ENCODE data around the gene SESN2. TPM values are rescaled to one million over a fixed set of nuclear protein-coding genes. Genes with fewer than 3 reads are reported as not detected.

Gene SESN2
- total RNA-seq, 1 donor from 2014 or later = 8.6 TPM

DNA sequence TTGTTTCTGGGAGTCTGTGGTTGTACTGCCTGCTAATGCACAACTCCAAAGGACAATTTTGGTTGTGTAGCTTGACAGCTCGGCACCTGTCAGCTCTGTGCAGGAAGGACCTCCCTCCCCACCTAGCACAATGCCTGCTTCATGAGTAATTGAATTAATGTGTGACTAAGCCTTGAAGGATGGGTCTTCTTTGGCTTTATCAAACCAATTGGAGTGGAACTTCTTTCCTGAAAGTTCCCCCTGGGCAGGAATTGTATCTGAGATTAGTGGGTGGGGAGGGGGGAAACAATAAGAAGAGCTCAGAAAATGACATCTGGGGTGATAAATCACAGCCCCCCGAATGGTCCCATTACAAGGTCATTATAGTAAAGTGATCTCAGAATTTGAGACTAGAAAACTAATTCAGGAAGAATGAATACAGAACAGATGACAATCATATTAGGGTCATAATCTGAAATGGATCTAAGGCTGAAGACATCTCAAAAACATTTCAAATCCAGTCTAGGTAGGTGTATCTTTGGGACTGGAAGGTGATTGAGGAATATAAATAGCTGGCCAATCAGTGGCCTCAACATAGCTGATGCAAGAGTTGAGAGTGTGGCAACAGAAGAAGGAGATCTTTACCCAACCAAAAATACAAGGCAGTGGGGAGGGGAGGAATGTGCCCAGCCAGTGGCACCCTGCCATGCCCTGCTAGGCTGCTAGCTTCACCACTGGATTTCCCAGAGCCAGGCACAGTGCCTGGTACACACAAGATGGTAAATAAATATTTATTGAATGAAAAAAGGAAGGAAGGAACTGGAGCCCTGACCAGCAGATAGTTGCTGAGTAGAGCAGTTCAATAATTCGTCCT lies 10.1 kb upstream of the SESN2 start:
- no peak for DNase-seq (ENCODE audit: low read depth, low spot score)

DNA sequence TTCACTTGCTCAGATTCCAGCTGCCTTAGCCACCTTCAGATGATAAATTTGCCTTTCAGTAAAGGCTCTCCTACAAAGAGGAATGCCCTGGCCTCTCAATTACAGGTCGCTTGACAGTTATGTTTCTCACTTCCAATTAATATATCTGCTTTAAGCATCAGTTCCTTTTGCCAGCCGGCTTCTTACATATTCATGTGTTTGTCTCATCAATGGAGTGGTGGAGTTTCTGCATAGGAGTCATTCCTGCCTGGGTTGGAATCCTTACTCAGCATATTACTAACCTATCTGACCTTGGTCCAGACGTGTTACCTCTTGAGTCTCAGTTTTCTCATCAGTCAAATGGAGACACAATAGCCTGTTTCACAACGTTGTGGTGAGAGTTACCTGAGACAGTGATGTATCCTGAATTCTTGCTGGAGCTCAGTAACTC lies 9.4 kb upstream of the SESN2 start:
- no peak for DNase-seq (ENCODE audit: low read depth, low spot score)

DNA sequence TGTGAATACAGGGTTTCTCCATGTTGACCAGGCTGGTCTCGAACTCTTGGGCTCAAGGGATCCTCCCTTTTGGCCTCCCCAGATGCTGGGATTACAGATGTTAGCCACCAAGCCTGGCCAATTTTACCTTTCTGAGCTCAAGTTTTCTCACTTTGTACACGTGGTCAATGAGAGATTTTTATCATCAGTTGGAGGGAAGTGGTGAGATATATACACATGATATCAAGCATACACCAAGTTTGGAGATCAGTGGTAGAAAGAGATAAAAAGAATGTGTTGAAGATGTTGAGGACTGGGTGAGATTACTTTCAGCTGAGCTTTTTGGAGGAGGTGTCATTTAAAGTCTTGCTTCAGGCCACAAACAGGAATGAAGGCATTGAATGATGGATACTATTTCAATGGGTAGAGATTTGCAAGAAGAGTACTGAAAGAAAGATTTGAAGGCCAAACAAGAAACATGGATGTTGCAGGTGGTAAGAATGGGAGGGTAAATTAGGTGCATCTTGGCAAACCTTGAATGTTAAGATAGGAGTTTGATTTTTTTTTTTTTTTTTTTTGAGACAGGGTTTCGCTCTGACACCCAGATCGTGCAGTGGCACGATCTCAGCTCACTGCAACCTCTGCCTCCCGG lies 3.0 kb upstream of the SESN2 start:
- no peak for DNase-seq (ENCODE audit: low read depth, low spot score)

GRCh38 chr1:28257736-28258135 lies 1.6 kb upstream of the SESN2 start:
- DNase-seq (ENCODE audit: low read depth, low spot score) = no peak

- DNase-seq (ENCODE audit: low read depth, low spot score) = no peak
Observed at GRCh38 chr1:28258628-28259251, 578 bp upstream of the SESN2 start.

DNA sequence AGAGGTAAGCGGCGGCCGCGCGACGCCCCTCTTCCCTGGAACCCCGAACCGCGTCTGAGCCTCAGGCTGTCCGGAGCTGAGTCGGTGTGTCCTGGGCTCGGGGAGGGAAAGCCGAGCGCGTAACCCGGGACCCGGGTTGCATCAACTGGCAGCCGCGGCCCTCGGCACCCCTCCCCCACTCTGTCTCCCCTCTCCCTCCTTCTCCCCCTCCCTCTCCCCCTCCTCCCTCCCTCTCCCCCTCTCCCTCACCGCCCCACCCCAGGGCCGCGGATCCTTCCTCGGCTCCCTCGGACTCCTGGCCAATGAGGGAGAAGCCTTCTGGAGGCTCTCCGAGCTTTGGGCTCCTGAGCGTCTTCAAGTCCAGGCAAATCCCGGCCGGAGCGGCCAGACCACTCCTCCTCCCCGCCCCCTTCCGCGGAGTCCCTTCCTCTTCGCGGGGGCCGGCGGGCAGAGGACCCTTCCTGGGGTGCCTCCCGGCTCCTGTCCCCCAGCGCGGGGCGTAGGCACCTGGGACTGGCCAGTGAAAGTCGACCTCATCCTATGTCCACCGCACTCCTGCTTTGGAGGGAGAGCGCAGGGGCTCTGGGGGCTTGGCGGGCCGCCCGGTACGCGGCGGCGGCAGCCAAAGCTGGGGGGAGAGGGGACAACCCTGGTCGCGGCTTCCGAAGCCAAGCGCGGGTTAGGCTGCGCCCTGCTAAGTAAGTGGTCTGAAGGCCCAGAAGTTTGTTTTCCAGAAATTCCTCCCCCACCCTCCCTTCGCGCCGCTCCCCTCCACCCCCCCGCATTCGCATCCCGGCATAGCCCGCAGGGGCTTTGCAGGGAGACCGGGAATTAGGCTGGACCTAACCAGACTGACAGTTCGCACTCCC lies 850 bp downstream of the SESN2 start:
- DNase-seq (ENCODE audit: low read depth, low spot score) = peak; percentile 57

DNA sequence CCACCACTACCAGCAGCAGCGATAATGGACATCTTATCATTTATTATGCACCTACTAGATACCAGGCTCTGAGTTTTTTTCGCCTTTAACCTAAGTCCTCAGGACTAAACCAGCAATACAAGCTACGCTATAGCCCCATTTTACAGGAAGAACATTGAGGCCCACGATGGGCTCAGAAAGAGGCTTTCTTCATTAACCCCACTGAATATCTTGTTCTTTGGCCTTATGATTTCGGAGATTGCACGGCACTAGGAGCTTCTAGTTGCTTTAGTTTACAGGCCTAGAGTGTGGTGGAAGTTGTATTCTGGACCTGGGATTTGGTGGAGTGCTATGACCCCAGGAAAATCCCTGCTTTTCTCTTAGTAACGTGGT lies 1.5 kb downstream of the SESN2 start:
- DNase-seq (ENCODE audit: low read depth, low spot score) = no peak

DNA sequence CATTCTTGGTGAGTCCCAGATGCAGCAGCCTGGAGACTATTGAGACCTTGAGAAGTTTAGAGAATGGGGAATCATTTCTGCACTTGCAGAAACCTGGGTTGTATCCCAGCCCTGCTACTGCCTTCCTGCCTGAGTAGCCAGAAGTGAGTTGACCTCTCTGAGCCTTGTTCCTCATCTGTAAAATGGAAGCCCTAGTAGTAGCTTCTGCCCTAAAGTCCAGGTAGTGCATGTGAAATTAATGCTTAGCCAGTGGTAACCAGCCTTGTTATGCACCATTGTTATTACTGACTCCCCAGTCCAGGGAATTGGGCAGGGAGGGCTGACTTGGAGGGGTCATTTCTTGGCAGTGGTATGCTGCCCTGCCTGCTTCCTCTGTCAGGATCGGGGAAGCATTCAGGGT lies 5.6 kb downstream of the SESN2 start:
- DNase-seq (ENCODE audit: low read depth, low spot score) = no peak

DNA sequence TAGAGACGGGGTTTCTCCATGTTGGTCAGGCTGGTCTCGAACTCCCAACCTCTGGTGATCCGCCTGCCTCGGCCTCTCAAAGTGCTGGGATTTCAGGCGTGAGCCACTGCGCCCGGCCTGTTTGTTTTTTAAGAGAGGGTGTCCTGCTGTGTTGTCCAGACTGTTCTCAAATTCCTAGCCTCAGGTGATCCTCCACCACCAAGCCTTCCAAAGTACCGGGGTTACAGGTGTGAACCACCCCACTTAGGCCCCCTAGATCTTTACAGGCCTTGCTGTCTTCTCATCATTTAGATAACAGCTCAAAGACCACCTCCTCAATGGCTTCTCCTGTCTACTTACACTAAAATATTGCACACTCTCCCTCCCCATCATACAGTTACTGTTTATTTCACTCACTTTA lies 6.3 kb downstream of the SESN2 start:
- DNase-seq (ENCODE audit: low read depth, low spot score) = no peak

DNA sequence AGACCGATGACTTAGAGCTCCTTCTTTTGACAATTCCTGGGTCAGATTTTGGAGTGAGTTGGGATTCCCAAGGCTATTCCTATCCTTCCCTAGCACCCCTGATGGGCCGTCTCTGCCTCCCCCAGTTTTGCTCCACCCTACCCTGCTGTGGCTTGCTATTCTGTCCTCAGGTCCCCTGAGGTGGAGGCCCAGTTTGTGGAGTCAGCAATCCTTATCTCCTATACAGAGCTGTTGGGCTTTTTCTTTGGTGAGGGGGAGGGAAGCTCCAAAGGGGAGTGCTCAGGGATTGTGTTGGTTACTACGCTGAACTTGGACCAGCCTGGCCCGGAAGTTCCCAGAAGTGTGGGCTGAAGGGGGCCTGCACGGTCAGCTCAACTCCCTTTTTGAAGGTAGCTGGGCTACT lies 7.6 kb downstream of the SESN2 start:
- DNase-seq (ENCODE audit: low read depth, low spot score) = no peak

- DNase-seq (ENCODE audit: low read depth, low spot score) = no peak
Observed at GRCh38 chr1:28267633-28268032, 8.3 kb downstream of the SESN2 start.

DNA sequence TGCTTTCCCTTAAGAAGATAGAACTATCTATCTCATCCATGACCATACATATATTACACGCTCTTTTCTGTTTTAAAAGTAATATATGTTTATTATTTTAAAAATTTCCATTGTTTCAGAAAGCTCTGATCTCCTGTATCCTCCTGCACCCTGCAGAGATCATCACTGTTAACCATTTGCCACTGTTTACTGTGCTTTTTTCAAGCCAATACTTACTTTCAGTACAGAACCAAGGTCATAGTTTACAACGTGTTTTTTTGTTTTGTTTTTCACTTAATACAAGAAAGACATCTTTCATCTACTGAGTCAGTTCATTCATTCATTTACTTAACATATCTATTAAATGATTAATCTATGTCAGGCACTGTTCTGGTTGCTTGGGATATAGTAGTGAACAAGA lies 10.2 kb downstream of the SESN2 start:
- DNase-seq (ENCODE audit: low read depth, low spot score) = no peak

DNA sequence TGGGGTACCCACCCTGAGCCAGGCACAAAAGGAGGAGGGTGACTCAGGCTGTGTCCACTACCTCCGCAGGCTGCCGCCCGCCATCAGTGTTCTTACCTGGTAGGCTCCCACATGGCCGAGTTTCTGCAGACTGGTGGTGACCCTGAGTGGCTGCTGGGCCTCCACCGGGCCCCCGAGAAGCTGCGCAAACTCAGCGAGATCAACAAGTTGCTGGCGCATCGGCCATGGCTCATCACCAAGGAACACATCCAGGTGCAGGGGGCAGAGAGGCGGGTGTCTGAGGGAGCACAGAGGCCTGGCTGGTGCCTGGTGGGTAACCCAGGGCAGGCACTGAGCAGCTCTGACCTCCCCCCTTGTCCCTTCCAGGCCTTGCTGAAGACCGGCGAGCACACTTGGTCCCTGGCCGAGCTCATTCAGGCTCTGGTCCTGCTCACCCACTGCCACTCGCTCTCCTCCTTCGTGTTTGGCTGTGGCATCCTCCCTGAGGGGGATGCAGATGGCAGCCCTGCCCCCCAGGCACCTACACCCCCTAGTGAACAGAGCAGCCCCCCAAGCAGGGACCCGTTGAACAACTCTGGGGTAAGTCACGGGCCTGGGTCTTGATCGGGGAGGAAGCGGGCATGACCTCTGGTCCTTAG lies 13.0 kb downstream of the SESN2 start:
- no peak for DNase-seq (ENCODE audit: low read depth, low spot score)

GRCh38 chr1:28273216-28273860 lies 14.0 kb downstream of the SESN2 start:
- no peak for DNase-seq (ENCODE audit: low read depth, low spot score)

DNA sequence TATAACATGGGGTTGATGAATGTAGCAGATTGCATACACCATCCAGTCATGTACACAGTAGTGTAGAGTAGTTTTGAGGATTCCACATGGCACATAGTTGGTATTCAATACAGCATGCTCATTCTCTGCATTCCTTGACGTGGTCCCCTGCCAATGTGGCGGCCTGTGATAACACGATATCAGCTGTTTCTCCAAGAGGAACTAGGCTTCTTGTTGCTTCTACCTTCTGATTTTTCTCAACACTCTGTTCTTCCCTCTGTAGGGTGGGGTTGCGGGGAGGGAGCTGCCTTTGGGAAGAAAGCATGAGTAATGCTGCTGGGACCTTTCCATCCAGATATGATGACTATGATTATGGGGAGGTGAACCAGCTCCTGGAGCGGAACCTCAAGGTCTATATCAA lies 19.4 kb downstream of the SESN2 start:
- no peak for DNase-seq (ENCODE audit: low read depth, low spot score)

DNA sequence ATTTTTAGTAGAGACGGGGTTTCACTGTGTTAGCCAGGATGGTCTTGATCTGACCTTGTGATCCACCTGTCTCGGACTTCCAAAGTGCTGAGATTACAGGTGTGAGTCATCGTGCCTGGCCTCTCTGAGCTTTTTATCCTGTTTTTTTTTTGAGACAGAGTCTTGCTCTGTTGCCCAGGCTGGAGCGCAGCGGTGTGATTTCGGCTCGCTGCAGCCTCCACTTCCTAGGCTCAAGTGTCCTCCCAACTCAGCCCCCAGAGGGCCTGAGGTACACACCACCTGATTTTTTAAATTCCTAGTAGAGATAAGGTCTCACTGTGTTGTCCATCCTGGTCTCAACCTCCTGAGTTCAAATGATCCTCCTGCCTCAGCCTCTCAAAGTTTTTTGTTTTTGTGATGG lies 20.4 kb downstream of the SESN2 start:
- no peak for DNase-seq (ENCODE audit: low read depth, low spot score)

DNA sequence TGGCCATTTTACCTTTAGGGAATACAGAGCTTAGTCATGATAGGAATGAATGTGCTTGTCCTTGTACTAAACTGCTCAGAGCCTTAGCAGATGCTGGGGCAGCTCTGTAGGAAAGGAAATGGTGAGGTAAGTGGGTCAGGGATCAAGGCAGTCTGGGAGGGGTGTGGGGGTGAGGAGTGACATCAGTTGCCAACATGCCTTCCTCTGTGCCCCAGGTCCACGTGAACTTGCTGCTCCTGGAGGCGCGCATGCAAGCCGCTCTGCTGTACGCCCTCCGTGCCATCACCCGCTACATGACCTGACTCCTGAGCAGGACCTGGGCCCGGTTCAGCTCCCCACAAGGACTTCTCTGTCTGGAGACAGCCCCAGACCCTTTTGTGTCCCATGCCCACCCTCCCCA lies 21.2 kb downstream of the SESN2 start:
- DNase-seq (ENCODE audit: low read depth, low spot score) = no peak

GRCh38 chr1:28280977-28281381 lies 21.7 kb downstream of the SESN2 start:
- no peak for DNase-seq (ENCODE audit: low read depth, low spot score)

- DNase-seq (ENCODE audit: low read depth, low spot score) = no peak
Observed at GRCh38 chr1:28281608-28282425, 22.5 kb downstream of the SESN2 start.

Data from pulmonary artery endothelial cell (primary cell).